M059J (cell line): Measurements from ENCODE around the gene WNK2. TPM values are rescaled to one million over a fixed set of nuclear protein-coding genes. Genes with fewer than 3 reads are reported as not detected.

Source experiments
- DNase-seq: peaks from one replicate; pipeline ENCODE4 v3.0.0-alpha.2; 2012; ENCODE audit warnings: low read depth
- total RNA-seq: library from RNA; depleted of rRNA; stranded (reverse); fragments of >200 nt; shearing (Covaris generic); gene quantifications from 2 replicates; pipeline ENCODE4 v1.2.3, GENCODE V29; 2014

WNK2 gene
- total RNA-seq, 1 experiment from 2014 or later = 0.02 TPM

DNA sequence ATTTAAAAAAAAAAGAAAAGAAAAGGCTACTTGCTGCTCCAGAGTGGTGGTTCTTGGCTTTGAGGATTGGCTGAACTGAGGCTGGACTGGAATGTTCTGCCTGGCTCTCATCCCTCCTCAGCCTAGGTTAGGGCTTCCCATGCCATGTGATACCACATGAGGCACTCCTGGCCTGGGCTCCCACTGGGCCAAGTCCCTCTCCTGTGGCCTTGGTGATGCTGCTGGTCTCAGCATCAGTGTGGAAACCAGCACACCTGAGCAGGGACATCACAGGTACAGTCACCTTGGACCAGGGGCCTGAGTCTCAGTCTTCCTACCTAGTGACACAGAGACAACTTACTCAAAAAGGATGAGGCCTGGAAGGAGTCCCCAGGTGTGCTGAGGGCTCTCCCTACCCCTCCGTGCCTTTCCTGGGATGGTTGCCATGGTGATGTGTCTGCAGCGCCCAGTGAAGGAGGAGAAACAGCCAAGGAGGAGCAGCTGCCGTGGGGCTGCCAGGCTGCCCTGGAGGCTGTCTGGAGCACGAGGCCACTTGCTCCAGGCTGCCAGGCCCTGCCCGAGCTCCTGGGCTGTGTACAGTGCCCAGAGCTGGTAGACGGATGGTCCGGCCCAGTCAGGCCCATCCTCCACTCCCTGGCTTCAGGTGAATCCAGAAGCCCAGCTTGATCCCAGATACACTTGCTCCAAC lies 71.0 kb downstream of the WNK2 start:
- DNase-seq = no peak

DNA sequence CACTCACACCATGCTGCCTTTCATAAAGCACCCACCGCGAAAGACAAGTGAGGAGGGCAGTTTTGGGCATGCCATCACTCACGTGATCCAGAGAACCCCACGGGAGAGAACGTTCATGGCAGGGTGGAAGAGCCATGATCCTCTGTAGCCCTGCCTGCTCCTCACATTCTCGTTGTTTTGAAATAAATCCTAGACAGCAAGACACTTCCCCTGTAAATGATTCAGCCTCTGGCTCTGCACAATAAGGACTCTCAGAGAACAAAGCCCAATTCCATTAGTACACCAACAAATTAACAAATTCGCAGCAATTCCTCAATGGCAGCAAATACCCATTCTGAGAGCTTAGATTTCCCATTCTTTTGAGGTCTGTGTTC lies 71.5 kb downstream of the WNK2 start:
- DNase-seq = no peak

DNA sequence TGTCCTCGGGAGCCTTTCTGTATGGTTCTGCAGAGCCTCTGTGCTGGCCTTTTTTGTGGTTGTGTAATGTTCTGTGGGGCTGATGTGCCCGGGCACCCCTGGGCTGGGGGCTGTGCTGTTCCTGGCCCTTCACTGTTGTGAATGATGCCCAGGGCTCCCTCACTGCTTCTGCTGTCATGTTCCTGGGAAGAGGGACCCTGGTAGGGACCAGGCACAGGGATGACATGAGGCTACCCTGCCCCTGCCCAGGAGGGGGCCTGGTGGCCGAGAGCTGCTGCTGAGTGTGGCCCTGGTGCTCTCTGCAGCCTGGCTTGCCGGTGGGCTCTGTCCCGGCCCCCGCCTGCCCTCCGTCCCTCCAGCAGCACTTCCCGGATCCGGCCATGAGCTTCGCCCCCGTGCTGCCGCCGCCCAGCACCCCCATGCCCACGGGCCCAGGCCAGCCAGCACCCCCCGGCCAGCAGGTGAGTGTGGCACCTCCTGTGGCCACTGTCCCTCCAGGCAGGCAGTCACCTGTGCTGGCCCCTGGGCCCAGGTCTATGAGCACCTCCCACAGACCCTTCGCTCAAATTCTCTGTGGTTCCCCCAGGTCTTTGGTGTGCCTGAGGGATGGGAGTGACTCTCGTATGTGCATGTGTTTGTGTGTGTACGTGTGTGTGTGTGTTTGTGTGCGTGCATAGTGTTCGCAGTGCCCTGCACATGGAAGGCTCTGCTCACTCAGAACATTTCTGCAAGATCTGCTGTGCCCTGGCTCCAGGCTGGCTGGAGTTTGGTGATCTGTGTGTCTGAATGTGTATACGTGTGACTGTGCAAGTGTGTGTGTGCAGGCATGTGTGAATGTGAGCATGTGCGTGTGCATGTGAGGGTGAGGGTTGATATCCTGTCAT lies 72.3 kb downstream of the WNK2 start:
- DNase-seq = no peak

DNA sequence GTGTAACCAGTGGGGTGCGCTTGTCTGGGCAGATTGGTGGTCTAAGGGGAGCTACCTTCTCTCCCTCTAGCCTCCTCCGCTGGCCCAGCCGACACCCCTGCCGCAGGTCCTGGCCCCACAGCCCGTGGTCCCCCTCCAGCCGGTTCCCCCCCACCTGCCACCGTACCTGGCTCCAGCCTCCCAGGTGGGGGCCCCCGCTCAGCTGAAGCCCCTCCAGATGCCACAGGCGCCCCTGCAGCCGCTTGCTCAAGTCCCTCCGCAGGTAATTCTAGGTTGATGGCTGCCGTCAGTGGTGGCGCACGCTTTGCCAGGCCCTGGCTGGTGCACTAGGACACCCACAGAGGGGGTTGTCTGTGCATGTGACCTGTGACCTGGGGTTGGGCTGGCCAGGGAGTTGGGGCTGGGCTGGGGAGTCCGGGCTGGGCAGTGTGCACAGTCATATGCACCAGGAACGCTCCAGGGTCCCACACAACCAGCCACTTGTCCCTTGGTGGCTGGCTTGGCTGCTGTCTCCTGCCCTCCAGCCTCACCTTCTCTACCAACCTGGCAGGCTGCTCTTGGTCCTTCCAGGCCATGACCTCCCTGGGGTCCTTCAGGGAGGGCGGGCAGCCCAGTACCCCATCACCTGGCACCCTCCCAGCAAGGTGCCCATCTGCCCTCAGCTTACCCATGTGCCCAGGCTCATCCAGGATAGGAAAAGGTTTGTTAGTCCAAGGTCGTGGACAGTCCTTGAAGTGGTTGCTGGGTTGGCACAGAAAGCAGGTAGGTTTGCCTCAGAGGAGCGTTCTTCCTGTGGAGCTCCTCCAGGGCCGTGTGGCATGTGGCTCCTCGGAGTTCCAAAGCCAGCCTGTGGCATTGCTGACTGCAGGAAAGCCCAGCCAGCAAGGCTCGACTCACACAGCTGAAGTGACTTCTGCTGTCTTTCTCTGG lies 73.2 kb downstream of the WNK2 start:
- no peak for DNase-seq

DNA sequence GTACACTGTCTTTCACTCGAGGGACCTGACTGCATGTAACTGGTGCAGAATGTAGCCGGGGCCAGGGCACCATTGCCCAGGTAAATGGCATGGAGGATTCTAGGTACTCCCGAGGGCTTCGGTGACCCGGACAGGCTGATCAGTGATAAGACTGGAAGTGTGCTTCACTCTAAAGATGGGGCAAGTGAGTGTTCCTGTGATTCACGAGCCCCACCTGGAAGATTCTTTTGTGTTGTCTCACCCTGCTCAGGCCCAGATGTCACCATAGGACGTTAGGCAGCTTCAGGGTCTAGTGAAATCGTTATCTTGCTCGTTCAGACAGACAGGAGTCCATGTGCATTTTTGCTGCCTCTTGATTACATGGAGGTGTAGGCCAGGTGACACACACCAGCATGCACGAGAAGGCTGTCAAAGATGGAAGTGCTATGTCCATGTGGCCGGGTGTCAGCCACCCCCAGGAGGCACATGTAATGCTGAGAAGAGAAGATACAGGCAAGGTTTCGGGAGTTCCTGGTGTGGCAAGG lies 73.9 kb downstream of the WNK2 start:
- DNase-seq = peak; percentile 15

DNA sequence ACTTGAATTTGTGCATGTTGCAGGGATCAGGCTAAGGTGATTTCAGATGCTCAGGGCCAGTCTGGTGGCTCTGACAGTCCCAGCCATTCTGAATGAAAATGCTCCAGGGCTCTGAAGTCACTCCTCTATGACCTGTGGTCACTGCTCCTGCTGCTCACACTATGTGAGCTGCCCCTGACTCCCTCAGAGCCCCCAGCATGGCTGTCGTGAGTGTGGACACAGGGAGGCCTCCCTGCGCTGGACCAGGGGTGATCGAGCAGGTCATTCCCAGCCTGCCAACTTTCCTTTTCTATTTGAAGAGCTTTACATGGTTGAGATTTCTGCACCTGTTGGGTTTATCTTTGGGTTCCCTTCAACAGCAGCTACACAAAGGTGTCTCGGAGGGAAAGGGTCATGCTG lies 74.5 kb downstream of the WNK2 start:
- no peak for DNase-seq

DNA sequence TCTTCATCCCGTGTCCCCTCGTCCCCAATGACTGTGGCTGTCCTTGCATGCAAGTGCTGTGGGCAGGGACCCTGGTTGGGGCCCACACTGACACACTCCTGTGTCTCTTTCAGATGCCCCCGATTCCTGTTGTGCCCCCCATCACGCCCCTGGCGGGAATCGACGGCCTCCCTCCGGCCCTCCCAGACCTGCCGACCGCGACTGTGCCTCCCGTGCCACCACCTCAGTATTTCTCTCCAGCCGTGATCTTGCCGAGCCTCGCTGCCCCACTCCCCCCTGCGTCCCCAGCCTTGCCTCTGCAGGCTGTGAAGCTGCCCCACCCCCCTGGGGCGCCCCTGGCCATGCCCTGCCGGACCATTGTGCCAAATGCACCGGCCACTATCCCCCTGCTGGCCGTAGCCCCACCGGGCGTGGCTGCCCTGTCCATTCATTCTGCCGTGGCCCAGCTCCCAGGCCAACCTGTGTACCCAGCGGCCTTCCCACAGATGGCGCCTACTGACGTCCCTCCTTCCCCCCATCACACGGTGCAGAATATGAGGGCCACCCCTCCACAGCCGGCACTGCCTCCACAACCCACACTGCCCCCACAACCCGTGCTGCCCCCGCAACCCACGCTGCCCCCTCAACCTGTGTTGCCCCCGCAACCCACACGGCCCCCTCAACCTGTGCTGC lies 75.0 kb downstream of the WNK2 start:
- DNase-seq = no peak

DNA sequence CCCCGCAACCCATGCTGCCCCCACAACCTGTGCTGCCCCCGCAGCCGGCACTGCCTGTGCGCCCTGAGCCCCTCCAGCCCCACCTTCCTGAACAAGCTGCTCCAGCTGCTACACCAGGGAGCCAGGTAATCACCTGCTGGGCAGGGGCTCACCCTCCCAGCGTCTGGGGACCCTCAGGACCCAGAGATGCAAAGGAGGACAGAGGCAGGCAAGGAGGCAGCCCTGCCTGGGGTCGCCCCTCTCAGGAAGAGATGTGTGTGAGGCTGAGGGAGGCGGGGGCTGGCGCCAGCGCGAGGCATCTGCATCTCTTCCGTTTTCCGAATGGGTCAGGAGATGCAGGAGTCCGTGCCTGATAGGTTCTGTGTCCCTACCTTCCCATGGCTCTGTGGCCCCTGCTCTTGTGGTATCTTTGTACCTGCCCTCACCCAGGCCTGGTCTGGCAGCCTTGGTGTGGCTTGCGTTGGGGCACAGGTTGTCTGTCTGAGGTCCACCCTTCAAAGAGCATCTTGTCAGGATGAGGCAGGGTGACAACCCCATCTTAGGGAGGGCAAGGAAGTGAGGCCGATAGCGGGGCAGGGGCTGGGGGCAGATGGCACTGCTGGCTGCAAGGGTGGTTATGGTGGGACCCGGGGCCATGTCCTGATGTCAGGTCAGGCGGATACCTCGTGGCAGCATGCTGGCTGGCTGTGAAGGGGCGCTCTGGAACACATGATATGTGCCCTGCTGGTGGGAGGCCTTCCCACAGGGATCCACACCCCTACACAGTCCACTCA lies 75.7 kb downstream of the WNK2 start:
- DNase-seq = no peak

DNA sequence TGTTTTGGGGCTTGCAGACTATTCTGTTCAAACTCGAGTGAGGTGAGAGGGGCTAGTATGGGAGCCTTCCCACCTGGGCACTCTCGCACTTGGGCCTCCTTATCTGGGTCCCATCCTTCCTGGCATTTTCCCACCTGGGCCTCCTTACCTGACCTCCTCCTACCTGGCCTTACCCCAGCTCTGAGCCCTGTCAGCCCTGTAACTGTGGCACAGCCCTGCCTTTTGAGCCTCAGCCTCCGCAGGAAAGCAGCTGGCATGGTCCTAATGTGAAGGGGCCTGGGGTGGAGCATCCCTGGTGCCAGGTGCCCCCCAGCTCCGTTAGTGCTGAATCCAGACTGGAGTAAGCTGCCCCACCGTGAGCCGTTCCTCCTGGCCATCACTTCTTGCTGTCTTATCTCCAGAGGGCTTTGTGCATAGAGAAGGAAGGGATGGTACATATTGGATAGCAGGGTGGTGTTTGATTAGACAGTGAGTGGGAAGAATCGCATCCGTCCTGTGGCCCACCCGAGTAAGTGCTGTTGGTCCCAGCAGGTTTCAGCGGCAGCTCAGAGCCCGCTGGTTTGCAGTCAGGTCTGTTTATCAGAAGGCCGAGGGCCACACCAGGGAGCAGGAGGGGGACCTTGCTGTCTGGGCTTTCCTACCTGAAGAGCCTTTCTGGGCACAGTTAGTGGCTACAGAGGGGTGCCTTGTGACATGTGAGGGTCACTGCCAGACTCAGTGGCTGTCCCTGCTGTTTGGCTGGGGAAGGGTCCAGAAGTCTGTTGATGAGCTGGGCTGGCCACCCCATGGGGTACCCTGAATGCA lies 76.5 kb downstream of the WNK2 start:
- DNase-seq = no peak

DNA sequence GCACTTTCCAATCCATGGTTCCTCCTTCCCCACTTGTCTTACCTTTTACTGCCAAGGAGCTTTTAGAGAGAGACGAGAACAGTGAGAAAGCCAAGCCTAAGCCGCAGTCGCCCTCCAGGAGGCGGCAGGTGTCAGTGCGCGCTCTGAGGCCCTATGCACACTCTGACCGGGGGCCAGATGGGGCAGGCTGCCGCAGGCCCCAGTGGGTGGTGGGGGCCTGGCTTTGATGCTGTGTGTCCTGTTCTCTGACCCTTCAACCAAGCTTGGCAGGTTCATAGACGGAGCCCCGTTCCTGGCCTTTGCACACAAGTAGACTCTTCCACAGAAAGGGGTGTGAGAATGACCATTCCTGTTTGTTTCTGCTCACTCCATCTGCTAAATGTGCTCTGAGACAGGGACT lies 77.3 kb downstream of the WNK2 start:
- no peak for DNase-seq

DNA sequence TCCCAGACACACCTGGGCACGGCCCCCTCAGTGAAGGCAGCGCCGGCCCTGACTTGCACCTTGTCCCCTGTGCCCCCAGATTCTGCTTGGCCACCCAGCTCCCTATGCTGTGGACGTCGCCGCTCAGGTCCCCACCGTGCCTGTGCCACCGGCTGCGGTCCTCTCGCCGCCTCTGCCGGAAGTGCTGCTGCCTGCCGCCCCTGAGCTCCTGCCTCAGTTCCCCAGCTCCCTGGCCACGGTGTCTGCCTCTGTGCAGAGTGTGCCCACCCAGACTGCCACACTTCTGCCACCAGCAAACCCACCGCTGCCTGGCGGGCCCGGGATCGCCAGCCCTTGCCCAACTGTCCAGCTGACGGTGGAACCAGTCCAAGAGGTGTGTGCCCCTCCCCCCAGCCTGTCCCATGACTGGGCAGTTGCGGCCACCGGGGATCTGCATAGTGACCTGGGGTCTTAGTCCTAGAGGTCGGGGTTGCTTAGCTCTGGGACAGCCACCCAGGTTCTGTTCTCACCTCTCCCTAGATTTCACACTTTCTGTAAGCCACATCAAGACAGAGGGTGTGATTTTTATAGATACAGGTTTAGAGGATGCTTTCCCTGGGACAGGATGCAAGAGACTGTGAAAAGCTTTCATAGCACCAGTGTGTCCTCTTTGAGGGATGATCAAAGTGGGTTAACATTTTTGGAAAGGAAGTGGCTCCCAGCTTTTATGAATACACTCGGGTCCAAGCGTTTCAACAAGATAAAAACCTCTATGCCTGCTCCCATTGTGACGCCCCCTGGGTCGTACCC lies 78.0 kb downstream of the WNK2 start:
- no peak for DNase-seq

DNA sequence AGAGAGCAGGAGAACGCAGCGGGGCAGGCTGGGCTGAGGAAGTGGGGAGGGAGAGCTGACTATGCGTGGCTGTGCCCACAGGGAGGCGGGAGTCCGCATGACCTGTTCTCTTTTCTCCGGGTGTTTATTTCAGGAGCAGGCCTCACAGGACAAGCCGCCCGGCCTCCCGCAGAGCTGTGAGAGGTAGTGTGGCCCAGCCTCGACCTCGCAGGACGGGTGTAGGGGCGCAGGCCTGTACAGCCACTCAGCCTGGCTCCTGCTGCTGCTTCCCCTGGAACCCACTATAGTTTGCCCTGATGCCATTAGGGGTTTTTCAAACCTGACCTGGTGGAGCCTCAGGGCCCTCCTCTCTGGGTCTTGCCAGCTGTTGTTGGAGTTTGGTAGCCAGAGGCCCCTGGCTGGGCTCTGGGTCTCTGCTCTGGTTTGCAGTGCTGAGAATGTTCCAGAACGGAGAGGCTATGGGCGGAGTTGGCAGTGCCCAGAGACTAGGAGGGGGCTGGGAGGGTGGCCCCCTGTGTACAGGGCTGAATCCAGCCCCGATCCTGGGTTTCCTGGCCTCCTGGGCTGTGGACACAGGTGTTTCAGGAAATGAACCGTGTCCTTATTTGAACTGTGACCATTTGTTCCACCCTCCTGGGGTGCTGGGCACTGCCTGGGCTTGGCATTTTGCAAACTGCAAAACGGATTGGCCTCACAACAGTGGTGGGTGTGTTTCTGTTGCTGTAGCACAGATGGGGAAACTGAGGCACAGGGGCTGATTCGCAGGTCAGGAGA lies 78.8 kb downstream of the WNK2 start:
- DNase-seq = no peak

DNA sequence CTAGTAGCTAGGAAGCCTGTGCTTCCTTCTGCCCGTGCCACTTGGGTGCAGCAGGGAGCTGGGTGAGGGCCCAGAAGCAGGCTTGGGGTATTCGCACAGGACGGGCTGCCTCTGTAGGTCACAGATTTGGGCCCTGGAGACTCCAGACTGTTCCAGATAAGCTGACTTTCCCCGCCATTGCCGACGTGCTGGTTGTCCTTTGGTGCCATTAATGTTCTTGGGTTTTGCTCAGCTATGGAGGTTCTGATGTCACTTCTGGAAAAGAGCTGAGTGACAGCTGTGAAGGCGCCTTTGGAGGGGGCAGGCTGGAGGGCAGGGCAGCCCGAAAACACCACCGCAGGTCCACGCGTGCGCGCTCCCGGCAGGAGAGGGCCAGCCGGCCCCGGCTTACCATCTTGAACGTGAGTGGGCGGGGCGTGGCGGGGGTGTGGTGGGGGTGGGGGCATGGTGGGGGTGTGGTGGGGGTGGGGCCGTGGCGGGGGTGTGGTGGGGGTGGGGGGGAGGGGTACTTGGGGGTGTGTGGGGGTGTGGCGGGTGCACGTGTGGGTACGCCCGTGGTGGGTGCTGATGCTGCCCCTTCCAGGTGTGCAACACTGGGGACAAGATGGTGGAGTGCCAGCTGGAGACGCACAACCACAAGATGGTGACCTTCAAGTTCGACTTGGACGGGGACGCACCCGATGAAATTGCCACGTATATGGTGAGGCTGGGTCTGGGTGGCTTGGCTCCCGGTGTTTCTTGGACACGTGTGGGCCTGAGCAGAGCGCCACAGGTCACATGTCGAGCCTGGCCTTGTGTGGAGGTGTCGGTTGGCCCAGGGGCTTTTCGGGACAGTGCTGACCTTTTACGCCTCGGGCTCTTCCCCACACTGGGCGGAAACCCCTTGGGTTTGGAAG lies 79.6 kb downstream of the WNK2 start:
- DNase-seq = no peak

DNA sequence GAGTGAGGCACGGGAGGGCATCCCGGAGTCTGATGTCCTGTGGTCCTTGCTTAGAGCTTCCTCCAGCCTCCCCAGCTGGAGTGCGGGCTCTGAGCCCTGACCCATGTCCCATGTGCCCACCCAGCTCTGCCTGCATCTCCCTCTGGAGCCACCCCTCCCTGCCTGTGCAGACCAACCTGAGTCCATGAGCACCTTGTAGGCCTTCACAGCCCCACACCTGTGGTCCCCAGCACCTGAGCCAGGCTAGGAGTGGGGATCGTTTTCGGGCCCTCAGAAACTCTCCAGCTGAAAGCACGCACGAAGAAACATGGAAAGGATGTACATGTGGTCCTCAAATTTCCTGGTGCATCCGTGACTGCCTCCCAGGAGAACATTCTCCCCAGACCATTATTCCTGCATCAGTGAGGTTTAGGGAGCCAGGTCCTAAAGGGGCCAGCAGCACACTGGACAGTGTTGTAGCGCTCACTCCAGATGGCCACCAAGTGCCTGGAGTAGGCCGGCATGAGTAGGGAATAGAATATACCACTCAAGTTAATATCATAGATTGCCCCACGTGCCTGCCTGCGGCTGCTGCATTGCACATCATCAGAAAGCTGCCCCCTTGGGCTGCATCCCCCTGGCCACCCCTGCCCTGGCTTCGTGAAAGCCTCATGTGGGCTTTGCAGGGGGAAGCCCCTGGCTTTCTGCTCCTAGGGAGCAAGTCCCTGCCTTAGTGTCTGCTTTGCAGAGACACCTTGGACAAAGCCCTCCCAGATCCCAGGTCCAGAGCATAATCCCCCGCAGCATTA lies 80.6 kb downstream of the WNK2 start:
- no peak for DNase-seq

DNA sequence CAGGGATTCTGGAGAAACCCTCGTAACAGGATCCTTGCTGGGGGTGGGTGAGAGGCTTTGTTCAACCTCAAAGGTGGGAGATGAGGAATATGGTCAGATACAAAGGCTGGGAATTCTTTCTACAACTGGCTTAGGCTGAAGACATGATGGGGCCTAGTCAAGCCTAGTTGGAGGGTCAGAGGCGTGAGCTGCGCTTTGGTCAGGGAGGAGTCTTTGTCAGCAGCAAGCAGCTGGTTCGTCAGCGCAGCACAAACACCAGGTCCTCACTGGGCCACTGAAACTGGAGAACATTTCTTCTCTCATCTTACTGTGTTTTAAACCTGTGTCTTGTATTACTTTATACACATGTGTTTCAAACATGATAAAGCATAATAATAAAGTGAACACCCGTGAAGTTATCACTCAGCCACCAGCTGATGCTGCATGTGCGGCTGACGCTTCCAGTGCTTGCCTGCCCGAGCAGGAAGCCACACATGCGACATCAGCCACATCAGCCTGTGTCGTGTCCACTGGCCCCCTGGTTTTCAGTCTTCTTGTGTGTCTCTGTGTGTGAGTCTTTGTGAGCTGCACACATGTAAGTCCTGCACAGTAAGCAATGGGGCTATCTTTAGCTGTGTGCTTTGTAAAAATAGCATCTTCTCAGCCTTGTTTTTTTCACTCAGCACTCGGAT lies 81.5 kb downstream of the WNK2 start:
- DNase-seq = no peak

DNA sequence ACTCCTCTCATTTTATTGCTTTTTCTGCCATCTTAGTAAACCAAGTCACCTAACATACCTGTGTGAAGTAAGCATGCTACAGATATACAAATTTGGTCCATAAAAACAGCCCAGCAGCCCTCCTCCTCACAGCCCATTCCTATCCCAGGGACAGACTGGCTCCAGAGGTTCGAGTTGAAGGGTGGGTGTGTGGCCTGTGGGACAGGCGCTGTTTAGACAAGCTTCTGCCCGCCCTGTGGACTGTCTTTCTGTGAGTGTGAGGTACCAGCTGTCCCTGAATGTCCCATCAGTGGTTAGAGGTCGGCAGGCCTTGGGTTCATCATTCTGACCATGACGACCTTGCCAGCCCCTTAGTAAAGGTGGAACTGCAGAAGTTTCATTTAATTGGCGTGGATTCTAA lies 82.0 kb downstream of the WNK2 start:
- DNase-seq = no peak
